Adrenal gland (tissue), 12 donors: Measurements from ENCODE around the gene PHF20. TPM values are rescaled to one million over a fixed set of nuclear protein-coding genes. Genes with fewer than 3 reads are reported as not detected.

ENCODE experiments used
- DNase-seq, 7 donors: peaks; one replicate each; pipeline ENCODE4 v3.0.0-alpha.2; 2019 to 2020
- H3K27ac ChIP-seq, 5 donors: fragments of 200-600 bp; sonication (generic) in 4 of 5; 1 replicate in 3 of 5; 2 replicates in 2 of 5; pipeline versions ENCODE4 v1.5.1 to v1.8.0; 2016 to 2020; ENCODE audit warnings: mild to moderate bottlenecking in 1 of 5
- H3K27me3 ChIP-seq: fragments of 200-600 bp; 2 replicates; pipeline ENCODE4 v1.8.0; 2021
- H3K36me3 ChIP-seq, 2 donors: fragments of 200-600 bp; replicated peaks in 1 of 2; 1 replicate in 1 of 2; 2 replicates in 1 of 2; pipeline versions ENCODE4 v1.5.1 to v1.8.0; 2018 to 2022
- H3K4me1 ChIP-seq, 2 donors: fragments of 200-600 bp; replicated peaks in 1 of 2; 1 replicate in 1 of 2; 2 replicates in 1 of 2; pipeline versions ENCODE4 v1.5.1 to v1.8.0; 2018 to 2021
- H3K4me3 ChIP-seq, 4 donors: fragments of 200-600 bp; sonication (generic) in 3 of 4; one replicate each; pipeline ENCODE4 v1.5.1; 2016 to 2018
- H3K9me3 ChIP-seq, 3 donors: fragments of 200-600 bp; sonication (generic) in 1 of 3; replicated peaks in 1 of 3; 1 replicate in 2 of 3; 2 replicates in 1 of 3; pipeline versions ENCODE4 v1.5.1 to v1.8.0; 2016 to 2021
- CTCF ChIP-seq, 6 experiments: fragments of 450-650 bp in 4 of 6; fragments of 200-600 bp in 2 of 6; sonication (generic) in 1 of 6; IDR thresholded peaks; 1 replicate in 5 of 6; 2 replicates in 1 of 6; pipeline versions ENCODE4 v1.5.1 to v1.8.0; 2016 to 2021; ENCODE audit warnings: antibody characterized with exemption in 6 of 6, mild to moderate bottlenecking in 2 of 6, moderate library complexity in 1 of 6
- POLR2A ChIP-seq, 2 donors: fragments of 450-650 bp; IDR thresholded peaks; one replicate each; pipeline ENCODE4 v1.6.1; 2017; ENCODE audit warnings: antibody characterized with exemption in 2 of 2, mild to moderate bottlenecking in 2 of 2, moderate library complexity in 1 of 2
- WGBS, 4 donors: extraction: QIAGEN DNeasy Blood & Tissue Kit in 2 of 4; methylation state at CpG; one replicate each; pipeline versions ENCODE4 v1.1.5 to v1.1.7; 2013 to 2017; 5-methylcytosine and 5-hydroxymethylcytosine counted together
- intact Hi-C, 2 donors: fragments of 100-400 bp; cut with DNase I; formaldehyde crosslinking; loops; one replicate each; pipeline versions ENCODE4 v1.14.1 to v1.15.0; 2022 to 2023
- polyA plus RNA-seq, 3 donors: library from polyadenylated mRNA; stranded (reverse); fragments of 200-250 nt in 2 of 3; fragments of 350-450 nt in 1 of 3; fragmentation: Illumina TruSeq in 1 of 3; extraction: RNeasy Lipid Tissue Mini Kit (QIAGEN cat#74804) in 1 of 3; gene quantifications; one replicate each; pipeline ENCODE4 v1.2.3, GENCODE V29; 2013 to 2014
- total RNA-seq, 9 donors: library from RNA; depleted of rRNA in 4 of 9; stranded (reverse); fragments of >200 nt in 4 of 9; fragments of 120-200 nt in 1 of 9; fragmentation: NEBNext Ultra II Directional in 1 of 9; extraction: Animal tissue kit (Norgen Biotek cat#: 25700) in 1 of 9; gene quantifications; one replicate each; pipeline versions ENCODE4 v1.1.0 to v1.2.4, GENCODE V29; 2013 to 2023
- donor health status: healthy with polysubstance abuse.
- donor health status: Bipolar disorder and iron deficiency.
- donor health status: DM: yes; HTN: yes; CAD: no.
- donor health status: DM: no; HTN: no; CAD: no.
- donor health status: DM: no; HTN: no; CAD: no.
- donor health status: DM: yes; HTN: yes; CAD: no.

PHF20 gene
- total and polyA plus RNA-seq, 12 donors: 15.0 to 45.1 (median 28.8) TPM

GRCh38 chr20:35952480-35953386 lies 180.9 kb downstream of the PHF20 start:
- intact Hi-C loops: no loop called here

GRCh38 chr20:35953387-35954199 lies 181.8 kb downstream of the PHF20 start:
- H3K4me1 ChIP-seq: peaks cover 20 to 26% of the 10 kb centered on the region in 2 donors
- no peaks in the 10 kb centered on the region for H3K27me3 ChIP-seq
- no peaks in the 10 kb centered on the region for H3K36me3 ChIP-seq
- TF ChIP-seq POLR2A (IDR thresholded peaks at IDR 0.05) (no peak), CTCF (IDR thresholded peaks at IDR 0.05) (peak in 1 of 6 experiments; percentile 5)
- H3K27ac ChIP-seq: peak overlapping the region; percentile 86 to 99 (median 98)
- no peaks in the 10 kb centered on the region for H3K9me3 ChIP-seq
- peak overlapping the region; percentile 50 to 95 (median 90) for H3K4me3 ChIP-seq
- peak; percentile 51 to 77 (median 66) for DNase-seq
- 1 to 11% (median 2%) methylated on average over 9 to 65 of the region's 65 CpGs for WGBS, 4 donors
- intact Hi-C loops: no loop called here

More at GRCh38 chr20:35952480-35953386, 180.9 kb downstream of the PHF20 start:
- peaks cover 20 to 26% of the 10 kb centered on the region in 2 donors for H3K4me1 ChIP-seq
- H3K36me3 ChIP-seq: peaks cover 0 to 4% of the 10 kb centered on the region in 2 donors
- H3K27me3 ChIP-seq: no peaks in the 10 kb centered on the region
- peak overlapping the region; percentile 86 to 99 (median 98) for H3K27ac ChIP-seq
- DNase-seq: peak in 1 of 7 donors; percentile 18
- H3K9me3 ChIP-seq: no peaks in the 10 kb centered on the region
- TF ChIP-seq CTCF (IDR thresholded peaks at IDR 0.05) (no peak), POLR2A (IDR thresholded peaks at IDR 0.05) (no peak)
- H3K4me3 ChIP-seq: peak overlapping the region in 2 of 4 donors; percentile 90 to 95
- 55 to 60% (median 59%) methylated on average over 6 of the region's 6 CpGs for WGBS, 4 donors

- WGBS, 4 donors: 0% methylated on average over 2 to 76 of the region's 76 CpGs
- H3K4me3 ChIP-seq: peak within 1 kb of the TSS; percentile 74 to 95 (median 90)
- DNase-seq: peak; percentile 95 to 98 (median 96)
- H3K27ac ChIP-seq: peak within 1 kb of the TSS; percentile 86 to 99 (median 98)
- peaks cover 20 to 26% of the 10 kb centered on the region in 2 donors for H3K4me1 ChIP-seq
- no peaks in the 10 kb centered on the region for H3K36me3 ChIP-seq
- intact Hi-C loops: no loop called here
- no peaks in the 10 kb centered on the region for H3K27me3 ChIP-seq
- no peaks in the 10 kb centered on the region for H3K9me3 ChIP-seq
- TF ChIP-seq POLR2A (IDR thresholded peaks at IDR 0.05): peak; percentile 81 to 92
- TF ChIP-seq CTCF (IDR thresholded peaks at IDR 0.05): peak; percentile 70 to 96 (median 92)
These were observed 182.5 kb downstream of the PHF20 start, which contains the start of gene SCAND1 for GRCh38 chr20:35954200-35954906. SCAND1 (minus strand) TSS chr20:35954502; CDS start chr20:35954284, 218 bp downstream.
